Measurements from ENCODE around the gene THY1. TPM values are rescaled to one million over a fixed set of nuclear protein-coding genes. Genes with fewer than 3 reads are reported as not detected.

The THY1 gene
- total RNA-seq (2022; extraction: Qiagen RNA extraction; ENCODE audit: low read depth) = 8.3 to 18.2 TPM (median 12.7 TPM) in 5 replicates

DNA sequence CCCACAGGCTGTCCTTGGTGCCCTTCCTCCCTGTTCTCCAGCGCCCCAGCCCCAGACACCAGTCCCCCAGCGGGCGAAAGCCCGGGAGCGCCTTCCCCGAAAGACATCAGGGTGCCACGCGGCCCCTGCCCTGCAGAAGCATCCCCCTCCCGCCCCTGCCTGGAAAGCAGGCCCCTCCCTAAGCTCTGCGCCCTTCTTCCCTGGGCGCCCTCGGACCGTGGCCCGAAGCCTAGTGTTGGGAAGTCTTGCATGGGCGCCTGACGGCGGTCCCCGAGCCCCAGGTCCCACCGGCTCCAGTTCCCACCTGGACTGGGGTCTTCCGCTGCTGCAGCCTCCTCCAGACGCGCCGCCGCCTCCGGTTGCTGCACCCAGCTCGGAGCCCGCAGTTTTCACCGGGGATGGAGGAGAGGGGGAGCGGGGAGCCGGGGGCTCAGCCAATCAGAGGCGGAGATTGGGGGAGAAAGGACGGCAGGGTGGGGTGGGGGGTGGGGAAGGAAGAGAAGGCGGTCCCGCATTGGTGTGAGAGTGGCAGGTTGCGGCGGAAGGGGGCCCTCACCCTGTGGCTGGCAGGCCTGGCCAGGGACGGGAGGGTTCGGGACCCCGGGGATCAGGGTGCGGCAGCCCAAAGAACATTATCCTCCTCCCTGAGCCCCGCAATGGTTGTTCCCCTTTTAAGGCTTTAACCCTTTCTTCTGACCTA is at the start of gene THY1:
Gene THY1, minus strand, starts transcription at position 364 of the 700 bp plus-strand sequence. CDS start 2,267 bp downstream, outside the sequence.

DNA sequence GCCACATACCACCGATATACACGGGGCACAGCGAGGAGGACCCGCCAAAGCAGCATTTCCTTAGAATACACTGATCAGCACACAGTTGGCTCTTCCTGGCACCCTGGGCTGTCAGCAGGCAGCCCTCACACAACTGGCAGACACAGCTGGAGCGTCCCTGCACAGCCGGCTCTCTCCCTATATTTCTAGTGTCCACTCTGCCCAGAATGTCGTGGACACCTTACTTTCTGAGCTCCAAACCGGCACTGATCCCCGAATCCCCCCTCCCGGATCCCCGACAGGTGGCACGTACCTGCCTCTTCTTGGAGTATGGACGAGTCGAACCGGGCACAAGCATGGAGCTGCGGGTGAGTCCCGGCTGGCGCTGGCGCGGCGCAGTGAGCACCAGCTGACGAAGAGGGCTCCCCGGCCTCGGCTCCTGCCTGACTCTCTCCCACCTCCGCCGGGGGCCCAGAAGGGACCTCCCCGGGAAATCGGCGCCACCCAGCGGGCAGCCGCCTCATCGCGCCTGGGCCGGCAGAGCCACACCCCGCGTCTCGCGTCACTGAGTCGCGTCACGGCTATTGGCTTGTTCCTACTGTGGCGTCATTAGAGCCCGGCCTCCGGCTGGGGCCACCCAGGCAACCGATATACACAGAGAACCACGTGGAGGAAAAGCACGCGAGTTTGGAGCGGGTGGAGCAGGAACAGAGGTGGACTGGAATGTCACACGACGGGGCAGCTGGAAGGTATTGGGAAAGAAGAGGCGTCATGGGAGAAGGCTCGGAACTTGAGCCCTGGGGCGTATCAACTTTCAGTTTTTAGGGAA is 41.6 kb downstream of the THY1 start, which contains the start of gene USP2:
Gene USP2, minus strand, starts transcription at position 510 of the 808 bp plus-strand sequence. CDS start 8,210 bp downstream, outside the sequence.

Other genes starting within 250 kb of the THY1 start
- gene NHERF4, start 237.7 kb downstream of the THY1 start, total RNA-seq (2022; extraction: Qiagen RNA extraction; ENCODE audit: low read depth) = 0.27 to 0.45 TPM (median 0.39 TPM) in 4 of 5 replicates, not detected in the other
- gene CBL, start 216.8 kb downstream of the THY1 start, total RNA-seq (2022; extraction: Qiagen RNA extraction; ENCODE audit: low read depth) = 7.2 to 10.1 TPM (median 8.8 TPM) in 5 replicates
- gene MCAM, start 106.0 kb downstream of the THY1 start, total RNA-seq (2022; extraction: Qiagen RNA extraction; ENCODE audit: low read depth) = 9.5 to 12.7 TPM (median 10.9 TPM) in 5 replicates
- gene RNF26, start 88.6 kb downstream of the THY1 start, total RNA-seq (2022; extraction: Qiagen RNA extraction; ENCODE audit: low read depth) = 31.5 to 42.8 TPM (median 41.1 TPM) in 5 replicates
- gene C1QTNF5, start 82.3 kb downstream of the THY1 start, total RNA-seq (2022; extraction: Qiagen RNA extraction; ENCODE audit: low read depth) = not detected in 5 replicates
- not detected in 5 replicates for gene MFRP, start 76.5 kb downstream of the THY1 start, total RNA-seq (2022; extraction: Qiagen RNA extraction; ENCODE audit: low read depth)
- gene USP2, start 41.5 kb downstream of the THY1 start, total RNA-seq (2022; extraction: Qiagen RNA extraction; ENCODE audit: low read depth) = 0.24 to 0.60 TPM (median 0.45 TPM) in 5 replicates

Data from A549 treated with CpdA at 1 μM for 4 hours (cell line).